NCI-H1092 (cell line): Measurements from ENCODE around the gene LAMC3.
"Not testable (repeated sequence)": the region's sequence is repeated elsewhere in the genome, so short reads cannot be mapped to it uniquely, and the experiment has no call there.

Source experiments
- DNase-seq: peaks from one replicate; lab custom pipeline; 2025; lab: John Stamatoyannopoulos, UW

LAMC3 gene

GRCh38 chr9:130992682-130993032 lies 16.3 kb upstream of the LAMC3 start:
- DNase-seq: no peak

GRCh38 chr9:130993303-130994030 lies 15.5 kb upstream of the LAMC3 start:
- DNase-seq: no peak

- no peak for DNase-seq
These were observed 14.6 kb upstream of the LAMC3 start for GRCh38 chr9:130994135-130995085.

GRCh38 chr9:130995086-130996011 lies 13.6 kb upstream of the LAMC3 start:
- DNase-seq: no peak

GRCh38 chr9:130996205-130996604 lies 12.8 kb upstream of the LAMC3 start:
- DNase-seq: no peak

GRCh38 chr9:130996676-130997394 lies 12.1 kb upstream of the LAMC3 start:
- DNase-seq: no peak

GRCh38 chr9:130997395-130997684 lies 11.6 kb upstream of the LAMC3 start:
- DNase-seq: no peak

GRCh38 chr9:130997925-130998596 lies 10.9 kb upstream of the LAMC3 start:
- peak; percentile 25 for DNase-seq

- DNase-seq: no peak
These were observed 10.3 kb upstream of the LAMC3 start for GRCh38 chr9:130998597-130999244.

- DNase-seq: no peak
These were observed 9.7 kb upstream of the LAMC3 start for GRCh38 chr9:130999245-130999623.

- DNase-seq: not testable (repeated sequence)
These were observed 8.4 kb upstream of the LAMC3 start for GRCh38 chr9:131000526-131000925.

GRCh38 chr9:131001021-131001420 lies 8.0 kb upstream of the LAMC3 start:
- DNase-seq: no peak

GRCh38 chr9:131001990-131002389 lies 7.0 kb upstream of the LAMC3 start:
- DNase-seq: no peak

- no peak for DNase-seq
These were observed 2.4 kb upstream of the LAMC3 start for GRCh38 chr9:131006601-131007000.

- no peak for DNase-seq
These were observed 888 bp upstream of the LAMC3 start for GRCh38 chr9:131008086-131008485.

GRCh38 chr9:131008563-131008908 lies 438 bp upstream of the LAMC3 start:
- no peak for DNase-seq

- DNase-seq: no peak
These were observed 1.7 kb downstream of the LAMC3 start for GRCh38 chr9:131010482-131011273.

GRCh38 chr9:131011274-131012022 lies 2.5 kb downstream of the LAMC3 start:
- DNase-seq: no peak

GRCh38 chr9:131012023-131012334 lies 3.0 kb downstream of the LAMC3 start:
- DNase-seq: no peak
